PC-9 (cell line): Measurements from ENCODE around the gene FCGBP.

Source experiments
- CTCF ChIP-seq: fragments of 200-600 bp; sonication (generic); conservative IDR thresholded peaks from 2 replicates; pipeline ENCODE4 v1.6.1; 2017; ENCODE audit warnings: mixed run types, antibody characterized with exemption, mild to moderate bottlenecking, moderate library complexity
- EZH2 ChIP-seq: fragments of 200-600 bp; sonication (generic); IDR thresholded peaks from 2 replicates; pipeline ENCODE4 v1.8.0; 2017; ENCODE audit warnings: antibody characterized with exemption, low read depth

- TF ChIP-seq CTCF (no peak), EZH2 (no peak)
Observed at GRCh38 chr19:39963898-39964297, 29.5 kb upstream of the FCGBP start.
